HG03457 (cell line): Measurements from ENCODE around the gene ITPKB.

Experiments
- ATAC-seq: cut with Tn5 transposase; IDR thresholded peaks from one replicate; pipeline ENCODE4 v1.9.1; 2021; ENCODE audit warnings: moderate number of reproducible peaks; ENCODE audit not compliant: unreplicated experiment

The ITPKB gene

DNA sequence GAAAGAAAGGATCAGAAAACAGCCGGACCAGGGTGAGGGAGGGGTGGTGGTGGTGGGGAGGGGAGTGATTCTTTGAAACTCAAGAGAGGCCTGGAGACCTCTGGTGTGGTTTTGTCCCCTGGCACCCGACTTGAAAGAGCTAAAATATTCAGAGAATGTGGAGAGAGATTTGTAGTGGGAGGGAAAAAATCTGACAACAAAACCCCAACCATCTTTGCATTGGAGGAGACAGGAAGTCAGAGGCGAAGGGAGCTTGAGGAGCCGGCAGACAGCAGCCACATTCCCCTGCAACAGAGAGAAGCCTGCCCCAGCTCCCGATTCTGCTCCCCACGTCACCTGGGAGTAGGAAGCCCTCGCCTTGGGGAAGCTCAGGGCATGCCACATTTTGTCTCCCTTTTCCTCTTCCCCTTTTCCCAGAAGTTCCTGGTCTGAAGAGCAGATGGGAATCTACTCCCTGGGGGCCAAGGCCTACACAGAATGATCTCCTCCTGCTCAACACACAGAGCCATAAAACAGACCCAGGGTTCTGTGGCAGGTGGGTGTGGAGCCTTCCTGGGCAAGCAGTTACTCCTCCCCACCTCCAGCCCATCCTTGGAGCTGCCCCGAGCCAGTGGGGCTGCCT is 84.9 kb downstream of the ITPKB start:
- ATAC-seq, result no peak

DNA sequence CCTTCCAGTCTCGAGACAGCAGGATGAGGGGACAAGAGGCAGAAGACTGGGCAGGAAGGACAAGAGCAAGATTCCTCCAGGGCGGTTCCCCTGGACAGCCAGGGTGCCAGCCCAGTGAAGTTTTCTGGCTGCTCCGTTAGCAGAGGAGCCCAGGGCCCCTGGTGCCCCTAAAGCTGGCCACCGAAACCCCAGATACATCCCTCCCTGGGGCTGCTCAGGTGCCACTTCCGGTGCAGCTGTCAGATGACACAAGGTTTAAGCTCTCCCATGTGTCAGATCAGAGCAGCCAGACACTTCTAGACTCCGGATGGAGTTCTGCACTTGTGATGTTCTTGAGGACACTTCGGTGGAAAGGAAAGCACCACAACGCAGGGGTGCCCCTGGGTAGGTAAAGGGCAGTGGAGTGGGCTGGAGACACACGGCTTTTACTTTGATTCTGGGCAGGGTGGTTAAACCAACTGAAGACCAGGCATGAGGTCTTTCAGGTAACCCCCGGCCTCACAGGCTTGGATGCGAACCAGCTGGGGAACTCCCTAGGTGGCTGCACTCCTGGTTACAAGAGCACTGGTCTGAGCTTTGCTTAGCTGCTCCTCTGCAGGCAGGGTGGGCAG is 85.7 kb downstream of the ITPKB start:
- ATAC-seq, result peak; percentile 68

DNA sequence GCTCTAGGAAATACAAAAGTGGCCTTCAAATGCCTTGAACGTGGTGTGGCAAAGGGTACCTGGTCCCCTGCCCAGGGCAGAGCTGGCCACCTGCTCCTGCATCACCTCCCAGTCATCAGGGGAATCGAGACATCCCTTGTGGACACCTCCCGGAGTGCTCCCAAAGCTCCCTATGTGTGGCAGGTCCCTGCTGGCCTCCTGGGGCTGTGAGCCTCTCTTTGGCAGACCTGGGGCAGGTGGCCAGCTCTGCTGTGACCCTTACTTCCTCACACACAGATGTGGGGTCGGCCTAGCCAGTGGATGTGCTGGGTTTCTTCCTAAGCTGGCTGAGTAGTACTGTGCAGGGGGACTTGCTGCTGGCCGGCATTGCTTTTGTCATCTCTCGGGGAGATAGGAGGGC is 86.5 kb downstream of the ITPKB start:
- ATAC-seq, result no peak

DNA sequence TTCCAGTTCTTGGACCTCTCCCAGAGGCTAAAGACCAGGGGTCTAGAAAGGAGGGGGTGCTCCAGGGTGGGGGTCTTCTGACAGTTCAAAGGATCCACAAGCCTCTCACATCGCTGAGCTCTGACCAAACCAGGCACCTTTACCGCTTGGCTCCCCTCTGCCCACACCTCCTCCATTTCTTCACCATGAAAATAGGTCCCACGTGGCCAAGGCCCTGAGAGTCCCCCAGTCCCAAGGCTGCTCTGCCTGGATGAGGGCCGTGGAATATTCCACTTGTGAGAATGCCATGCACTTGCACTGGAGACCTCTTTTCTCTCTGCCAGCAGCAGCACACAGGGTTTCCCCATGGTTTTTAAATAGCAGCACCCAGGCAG is 87.4 kb downstream of the ITPKB start:
- ATAC-seq, result no peak

DNA sequence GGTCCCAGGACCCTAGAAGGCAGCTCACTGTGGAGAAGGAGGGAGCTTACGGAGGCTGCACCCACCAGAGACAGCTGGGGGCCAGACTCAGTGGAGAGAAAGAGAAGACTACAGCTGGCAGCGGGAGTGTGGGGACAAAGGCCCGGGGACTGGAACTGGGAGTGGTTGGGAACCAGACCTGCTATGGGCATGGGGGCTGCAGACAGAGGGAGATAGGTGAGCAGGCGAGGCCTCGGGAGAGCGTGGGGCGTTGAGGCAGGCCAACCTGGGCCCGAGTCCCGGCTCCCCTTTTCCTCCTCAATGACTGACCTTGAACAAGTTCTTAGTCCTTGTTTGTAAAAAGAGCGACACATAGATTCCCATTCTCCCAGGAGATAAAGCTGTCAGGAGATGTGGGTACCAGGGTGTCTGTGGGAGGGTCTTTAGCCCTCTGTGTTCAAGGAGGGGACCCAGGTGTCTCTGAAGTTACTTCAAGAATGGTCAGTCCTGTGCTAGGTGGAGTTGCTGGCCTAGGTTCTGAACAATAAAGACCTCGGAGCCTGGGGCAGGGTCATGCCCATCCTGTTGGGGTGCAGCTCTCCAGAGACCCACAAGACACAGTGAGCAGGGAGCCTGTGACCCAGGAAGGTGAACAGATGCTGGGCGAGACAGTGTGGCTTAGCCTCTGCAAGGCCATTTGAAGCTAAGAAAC is 87.9 kb downstream of the ITPKB start:
- no peak for ATAC-seq

DNA sequence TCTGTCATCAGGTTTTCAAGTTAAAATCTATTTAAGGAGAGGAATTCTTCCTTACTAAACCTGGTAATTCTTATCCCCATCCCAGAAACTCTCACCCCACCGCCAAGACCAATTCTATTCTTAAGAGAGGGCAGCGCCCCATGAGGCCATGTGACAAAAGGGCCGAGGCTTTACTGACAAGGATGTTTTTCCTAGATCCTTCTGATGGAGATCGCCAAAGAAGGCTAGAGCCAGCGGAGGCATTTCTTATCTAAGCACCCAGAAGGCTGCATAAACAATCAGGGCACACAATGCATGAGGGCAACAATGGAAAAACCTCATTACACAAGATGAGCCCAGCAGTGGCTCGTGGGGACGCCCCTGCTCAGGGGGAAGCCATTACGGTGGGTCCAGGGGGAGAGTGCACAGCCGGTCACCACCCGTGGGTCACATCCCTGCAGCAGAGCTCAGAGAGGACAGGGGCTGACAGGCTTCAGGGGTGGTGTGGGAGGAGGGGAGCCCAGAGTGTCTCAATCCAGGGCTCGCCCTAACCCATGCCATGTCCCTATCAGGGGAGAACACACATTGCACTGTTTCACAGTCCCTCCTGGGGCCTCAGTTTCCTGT is 88.7 kb downstream of the ITPKB start:
- no peak for ATAC-seq

DNA sequence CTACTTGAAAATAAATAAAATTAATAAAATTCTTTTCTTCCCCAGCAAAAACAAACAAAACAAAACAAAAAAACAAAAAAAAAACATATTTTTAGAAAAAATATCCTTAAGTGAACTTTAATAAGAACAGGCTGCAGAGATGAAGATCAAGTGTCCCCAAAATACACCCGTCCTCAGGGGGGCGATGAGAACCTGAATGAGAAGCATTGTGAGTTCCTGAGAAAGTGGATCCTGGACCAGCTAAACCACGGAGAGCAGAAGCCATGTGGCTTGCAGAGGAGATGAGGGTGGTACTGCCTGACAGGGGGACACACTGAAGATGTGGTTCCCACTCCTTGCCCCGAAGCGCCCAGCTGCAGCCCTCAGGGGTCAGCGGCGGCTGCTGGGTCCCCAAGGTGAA is 89.3 kb downstream of the ITPKB start:
- no peak for ATAC-seq

DNA sequence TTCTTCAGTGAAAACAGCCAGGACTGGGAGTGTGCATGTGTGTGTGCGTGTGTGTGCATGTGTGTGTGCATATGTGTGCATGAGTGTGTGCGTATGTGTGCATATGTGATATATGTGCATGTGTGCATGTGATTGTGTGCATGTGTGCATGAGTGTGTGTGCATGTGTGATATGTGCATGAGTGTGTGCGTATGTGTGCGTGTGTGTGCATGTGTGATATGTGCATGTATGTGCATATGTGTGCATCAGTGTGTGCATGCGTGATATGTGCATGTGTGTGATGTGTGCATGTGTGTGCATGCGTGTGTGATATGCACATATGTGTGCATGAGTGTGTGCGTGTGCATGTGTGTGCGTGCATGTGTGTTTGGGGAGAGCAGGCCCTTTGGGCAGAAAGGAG is 89.8 kb downstream of the ITPKB start:
- ATAC-seq, result no peak

DNA sequence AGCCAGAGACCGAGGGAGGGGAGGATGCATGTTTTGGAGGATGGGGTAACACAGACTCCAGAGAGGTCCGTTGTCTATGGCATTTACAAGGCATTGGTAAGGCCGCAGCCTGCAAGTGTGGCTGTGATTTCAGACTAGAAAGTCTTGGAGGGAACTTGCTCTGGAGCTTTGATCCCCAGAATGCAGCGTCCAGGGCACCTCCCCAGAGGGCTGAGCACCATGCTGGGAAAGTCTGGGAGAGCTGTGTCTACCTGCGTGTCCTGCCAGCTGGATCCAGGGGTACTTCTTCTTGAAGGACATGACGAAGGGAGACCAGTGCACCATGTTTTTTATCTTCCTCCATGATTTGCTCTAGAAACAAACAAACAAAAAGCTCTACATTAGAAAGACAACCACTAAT is 90.7 kb downstream of the ITPKB start:
- no peak for ATAC-seq

DNA sequence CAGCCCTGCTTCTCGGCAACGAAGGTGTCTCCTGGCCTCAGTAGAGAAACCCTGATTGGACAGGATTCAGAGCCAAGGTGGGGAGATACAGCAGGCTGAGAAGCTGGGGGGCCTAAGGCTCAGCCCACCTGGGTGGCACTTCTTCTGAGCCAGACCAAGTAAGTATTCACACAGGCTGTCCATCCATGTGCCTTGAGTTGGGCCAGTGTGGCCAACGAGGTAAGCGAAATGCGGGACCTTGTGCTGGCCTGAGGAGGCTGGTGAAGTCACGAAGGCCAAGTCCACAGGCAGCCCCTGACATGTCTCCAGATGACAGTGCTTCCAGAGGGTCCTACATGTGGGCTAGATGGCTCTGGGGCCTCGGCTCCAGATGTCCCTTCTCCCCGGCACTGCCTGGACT is 91.4 kb downstream of the ITPKB start:
- no peak for ATAC-seq

DNA sequence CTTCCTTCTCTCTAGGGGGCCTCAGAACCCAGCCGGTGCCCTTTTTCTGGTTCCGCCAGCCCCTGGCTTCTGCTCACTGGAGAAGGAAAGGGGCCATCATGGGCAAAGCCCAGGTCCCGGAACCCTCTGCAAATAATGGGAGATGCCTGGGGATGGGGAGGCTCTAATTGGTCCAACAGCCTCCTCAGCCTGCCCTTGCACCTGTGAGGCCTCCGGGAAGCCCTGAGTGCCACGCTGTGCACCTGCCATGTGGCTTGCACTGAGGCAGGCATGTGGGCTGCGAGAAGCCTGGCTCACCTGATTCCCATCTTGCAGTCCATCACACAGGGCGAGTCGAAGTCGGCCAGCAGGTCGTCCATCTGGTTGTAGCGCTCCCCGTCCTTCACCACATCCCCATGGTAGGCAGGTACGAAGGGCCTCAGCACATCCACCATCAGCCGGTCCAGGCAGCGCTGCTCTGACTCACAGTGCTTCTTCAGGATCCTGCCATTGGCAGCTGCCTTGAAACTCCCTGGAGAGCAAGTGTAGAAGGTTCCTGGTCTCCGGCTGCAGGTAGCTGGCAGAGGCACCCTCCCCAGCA is 92.1 kb downstream of the ITPKB start:
- no peak for ATAC-seq

DNA sequence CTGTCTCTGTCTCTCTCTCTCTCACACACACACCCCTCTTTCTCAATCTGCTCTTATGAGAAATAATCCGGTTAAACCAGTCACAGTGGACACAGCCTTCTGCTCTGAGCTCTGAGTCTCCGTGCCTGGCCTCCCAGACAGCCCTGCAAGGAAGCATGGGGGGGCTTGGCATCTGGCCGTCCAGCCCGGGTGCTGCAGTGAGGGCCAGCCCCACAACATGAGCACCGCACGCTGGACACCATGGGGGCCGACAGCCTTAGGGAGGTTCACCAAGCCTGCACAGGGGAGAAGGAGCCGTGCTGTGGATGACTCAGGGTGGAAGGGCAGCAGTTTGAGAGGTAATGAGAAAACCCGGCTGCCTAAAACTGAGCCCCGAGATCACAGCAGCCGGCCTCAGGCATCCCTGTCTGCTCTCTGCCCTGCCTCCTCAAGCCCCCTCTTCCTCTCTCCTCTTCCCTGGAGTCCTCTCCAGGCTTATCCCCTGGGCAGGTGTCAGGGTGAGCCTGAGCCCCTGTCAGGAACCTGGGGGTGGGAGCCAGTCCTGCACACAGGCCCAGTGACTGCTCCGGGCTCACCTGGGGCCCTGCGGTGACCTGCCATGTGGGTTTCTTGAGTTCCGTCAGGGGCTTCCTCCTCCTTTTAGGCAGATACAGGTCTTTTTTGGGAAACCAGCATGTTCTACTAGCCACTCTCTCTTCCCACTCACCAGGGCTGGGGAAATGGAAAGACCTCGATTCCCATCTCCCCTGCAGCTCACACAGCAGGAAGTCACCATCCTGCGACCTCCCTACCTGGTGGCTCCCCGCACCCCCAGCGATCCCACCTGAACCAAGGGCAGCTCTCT is 92.8 kb downstream of the ITPKB start:
- no peak for ATAC-seq

DNA sequence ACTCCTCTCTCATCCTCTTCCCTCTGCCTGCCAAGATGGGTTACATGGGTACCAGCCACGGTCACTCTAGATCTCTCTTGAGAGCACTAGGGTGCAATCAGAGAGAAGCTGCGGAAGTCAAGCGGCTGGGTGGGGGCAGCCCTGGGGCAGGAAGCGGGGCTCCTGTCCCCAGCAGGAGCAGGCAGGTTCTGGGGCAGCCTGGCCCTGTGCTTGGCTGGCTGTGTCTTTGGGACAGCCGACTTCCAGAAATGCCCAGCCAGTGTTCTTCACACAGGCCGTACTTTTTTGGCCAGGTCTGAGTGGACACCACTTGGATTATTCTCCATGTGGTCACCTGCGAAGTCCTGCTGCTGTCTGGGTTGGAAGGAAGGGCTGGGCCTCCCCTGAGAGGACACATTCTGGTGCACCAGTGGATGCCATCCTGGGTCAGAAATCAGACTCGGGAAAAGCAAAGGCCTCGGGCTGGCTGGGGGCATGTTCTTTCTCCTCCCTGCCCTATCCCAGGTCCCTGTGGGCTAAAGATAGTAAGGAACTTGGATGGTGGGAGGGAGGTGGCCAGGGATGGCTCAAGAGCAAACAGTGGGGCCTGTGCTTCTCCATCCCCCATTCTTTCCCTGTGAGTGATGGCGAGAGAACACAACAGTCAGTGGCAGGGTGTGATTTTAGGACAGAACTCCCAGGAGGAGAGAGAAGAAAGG is 93.7 kb downstream of the ITPKB start:
- no peak for ATAC-seq

DNA sequence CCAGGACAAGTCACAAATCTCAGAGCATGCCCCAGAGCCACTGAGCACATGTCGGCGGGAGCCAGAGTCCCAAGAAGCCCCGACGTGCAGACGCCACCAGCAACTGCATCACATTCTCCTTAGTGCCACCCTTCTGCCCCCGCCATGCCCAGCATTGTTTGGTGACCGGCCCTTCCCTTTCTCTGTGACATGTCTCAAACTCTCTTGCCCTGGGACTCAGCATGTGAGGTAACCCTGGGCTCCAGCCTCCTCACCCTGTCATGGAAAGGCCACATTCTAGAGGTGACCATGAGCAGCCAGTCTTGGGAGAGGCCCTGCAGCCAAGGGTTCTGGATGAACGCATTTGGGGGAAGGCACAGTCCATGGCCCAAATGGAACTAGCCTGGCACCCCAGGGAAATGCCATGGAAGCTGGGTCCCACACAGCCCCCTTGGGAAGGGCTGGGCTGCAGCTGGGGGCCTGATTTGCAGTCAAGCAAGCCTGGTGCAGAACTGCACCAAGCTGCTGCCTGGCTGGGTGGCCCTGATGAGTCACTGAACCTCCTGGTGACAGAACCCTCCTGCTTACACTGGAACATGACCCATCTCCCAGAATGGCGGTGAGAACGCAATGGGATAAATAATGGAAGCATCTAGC is 94.4 kb downstream of the ITPKB start:
- ATAC-seq, result no peak

DNA sequence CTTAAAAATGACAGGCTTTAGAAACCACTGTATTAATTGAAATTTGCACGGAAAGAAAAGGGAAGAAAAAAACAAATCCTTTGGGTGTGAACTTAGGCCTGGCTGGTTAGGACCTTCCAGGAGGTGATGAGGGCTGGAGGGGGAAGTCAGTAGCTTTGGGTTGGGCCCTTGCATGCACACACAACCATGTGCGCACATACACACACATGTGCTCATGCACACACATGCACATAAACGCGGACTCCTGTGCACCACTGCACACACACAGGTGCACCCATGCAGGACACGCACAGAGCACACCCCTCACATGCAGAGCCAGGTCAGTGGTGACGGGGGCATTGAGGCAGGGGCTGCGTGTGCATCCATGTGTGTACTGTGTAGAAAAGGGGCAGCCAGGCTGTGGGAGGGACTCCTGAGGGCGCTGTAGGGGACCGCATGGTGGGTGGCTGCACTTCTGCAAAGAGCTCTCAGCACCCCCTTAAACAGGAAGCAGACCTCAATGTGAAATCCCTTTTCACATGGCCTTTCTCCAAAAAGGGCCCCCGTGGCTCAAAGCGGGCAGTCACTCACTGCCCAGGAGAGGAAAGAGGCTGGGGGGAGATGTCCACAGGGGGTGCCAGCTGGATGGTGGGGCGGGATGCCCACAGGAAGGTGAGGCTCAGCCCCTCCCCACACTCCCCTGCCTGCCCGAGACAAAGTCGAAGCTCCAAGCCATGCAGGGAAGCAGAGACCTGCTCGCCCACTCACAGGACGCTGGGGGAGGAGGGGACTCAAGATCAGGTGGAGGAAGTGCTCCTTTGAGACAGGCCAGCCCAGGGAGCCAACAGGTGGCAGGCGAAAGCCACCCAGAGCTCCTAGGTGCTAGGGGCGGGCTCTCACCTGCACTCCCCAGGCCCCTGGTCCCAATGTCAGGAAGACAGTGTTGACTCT is 95.2 kb downstream of the ITPKB start:
- no peak for ATAC-seq

DNA sequence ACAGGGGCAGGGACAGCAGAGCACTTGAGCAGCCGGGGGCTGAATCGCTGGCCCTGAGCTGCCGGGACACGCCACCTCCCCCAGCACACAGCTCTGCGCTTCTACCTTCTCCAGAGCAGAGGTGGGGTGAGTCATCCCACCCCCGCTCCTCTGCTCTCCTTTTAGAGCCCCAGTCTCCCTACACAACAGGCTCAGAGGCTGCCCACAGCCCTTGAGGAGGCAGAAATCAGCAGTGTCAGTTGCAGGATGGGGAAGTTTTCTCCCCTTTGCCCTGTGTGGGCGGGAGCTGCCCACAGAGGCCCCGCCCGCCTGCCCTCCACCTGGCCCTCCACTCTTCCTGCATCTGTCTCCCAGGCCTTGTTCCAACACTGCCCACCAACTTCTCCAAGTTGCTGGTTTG is 95.9 kb downstream of the ITPKB start:
- peak; percentile 55 for ATAC-seq

DNA sequence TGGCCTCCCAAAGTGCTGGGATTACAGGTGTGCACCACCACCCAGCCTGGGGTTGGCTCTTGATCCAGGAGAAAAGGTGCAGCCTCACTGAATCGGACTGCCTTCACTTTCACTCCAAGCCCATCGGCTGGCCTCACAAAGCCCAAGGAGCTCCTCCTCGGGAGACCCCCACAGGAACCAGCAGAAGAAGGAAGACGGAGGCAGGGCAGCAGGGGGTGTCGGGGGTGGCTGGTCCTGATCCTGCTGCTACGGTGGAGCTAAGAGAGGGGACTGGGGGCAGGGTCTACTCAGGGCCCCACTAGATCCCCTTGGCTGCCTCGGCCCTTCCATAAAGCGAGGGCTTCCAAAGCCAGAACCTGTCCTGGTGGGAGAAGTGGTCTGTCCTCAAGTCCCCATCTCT is 96.7 kb downstream of the ITPKB start:
- no peak for ATAC-seq

DNA sequence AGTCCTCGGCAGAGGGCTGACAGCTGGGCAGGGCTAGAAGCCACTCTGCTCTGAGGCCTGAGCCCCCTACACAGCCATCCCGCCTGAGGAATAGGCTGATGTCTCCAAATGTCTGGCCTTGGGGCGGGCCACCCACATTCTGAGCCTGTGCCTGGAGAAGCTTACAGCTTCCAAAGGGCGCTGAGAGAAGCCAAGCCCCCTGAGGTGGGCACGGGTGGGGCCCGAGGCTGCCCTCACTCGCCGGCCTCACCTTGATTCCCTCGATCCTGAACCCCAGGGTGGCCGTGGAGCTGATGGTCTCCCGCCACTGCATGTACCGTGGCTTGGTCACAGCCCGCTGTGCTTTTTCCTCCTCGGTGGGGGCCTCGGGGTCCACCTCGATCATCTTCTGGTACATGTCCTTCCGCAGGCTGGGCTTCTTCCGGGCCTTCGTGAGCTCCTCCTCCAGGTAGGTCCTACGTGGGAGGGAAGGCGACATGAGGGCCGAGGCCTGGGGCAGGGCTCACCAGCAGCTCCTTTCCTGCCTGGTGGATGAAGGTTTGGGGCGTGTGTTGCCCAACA is 97.3 kb downstream of the ITPKB start:
- no peak for ATAC-seq
